ENCODE results near the gene ARSH. TPM values are rescaled to one million over a fixed set of nuclear protein-coding genes. Genes with fewer than 3 reads are reported as not detected.

Gene ARSH
- total RNA-seq, 1 experiment from 2014 or later, result not detected

DNA sequence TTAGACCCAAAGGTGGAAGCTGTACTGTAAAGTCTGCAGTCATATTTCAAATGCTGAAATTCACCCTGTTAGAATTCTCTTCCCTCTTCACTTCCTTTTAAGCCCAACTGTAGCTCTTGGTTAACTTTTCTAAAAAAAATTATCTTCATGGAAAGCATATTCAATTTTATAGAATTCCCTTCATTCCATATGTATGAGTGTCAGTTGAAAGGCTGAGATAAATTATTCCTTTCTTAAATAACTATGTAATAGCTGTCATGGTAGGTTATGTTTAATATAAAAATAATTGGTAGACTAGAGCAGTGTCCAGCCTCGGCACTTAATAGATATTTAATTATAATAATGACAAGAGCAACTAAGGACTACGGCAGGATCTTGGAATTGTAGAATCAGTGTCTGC lies 16.8 kb upstream of the ARSH start:
- no peaks in the 10 kb centered on the region for H3K36me3 Mint-ChIP-seq (ENCODE audit: insufficient read depth, unreplicated experiment)
- no peak for DNase-seq
- no peaks in the 10 kb centered on the region for H3K4me1 Mint-ChIP-seq (ENCODE audit: low read depth, unreplicated experiment)
- TF ChIP-seq, protein P1, sequence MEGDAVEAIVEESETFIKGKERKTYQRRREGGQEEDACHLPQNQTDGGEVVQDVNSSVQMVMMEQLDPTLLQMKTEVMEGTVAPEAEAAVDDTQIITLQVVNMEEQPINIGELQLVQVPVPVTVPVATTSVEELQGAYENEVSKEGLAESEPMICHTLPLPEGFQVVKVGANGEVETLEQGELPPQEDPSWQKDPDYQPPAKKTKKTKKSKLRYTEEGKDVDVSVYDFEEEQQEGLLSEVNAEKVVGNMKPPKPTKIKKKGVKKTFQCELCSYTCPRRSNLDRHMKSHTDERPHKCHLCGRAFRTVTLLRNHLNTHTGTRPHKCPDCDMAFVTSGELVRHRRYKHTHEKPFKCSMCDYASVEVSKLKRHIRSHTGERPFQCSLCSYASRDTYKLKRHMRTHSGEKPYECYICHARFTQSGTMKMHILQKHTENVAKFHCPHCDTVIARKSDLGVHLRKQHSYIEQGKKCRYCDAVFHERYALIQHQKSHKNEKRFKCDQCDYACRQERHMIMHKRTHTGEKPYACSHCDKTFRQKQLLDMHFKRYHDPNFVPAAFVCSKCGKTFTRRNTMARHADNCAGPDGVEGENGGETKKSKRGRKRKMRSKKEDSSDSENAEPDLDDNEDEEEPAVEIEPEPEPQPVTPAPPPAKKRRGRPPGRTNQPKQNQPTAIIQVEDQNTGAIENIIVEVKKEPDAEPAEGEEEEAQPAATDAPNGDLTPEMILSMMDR (IDR thresholded peaks at IDR 0.05; ENCODE audit: unreplicated experiment), result no peak
- no TSS peak for BruUV-seq (replicated peaks)
- intact Hi-C loops (cut with micrococcal nuclease; ENCODE audit: unreplicated experiment), result no loop called here
- H3K27ac Mint-ChIP-seq (ENCODE audit: unreplicated experiment), result no peak overlapping the region
- no peaks in the 10 kb centered on the region for H3K9me3 Mint-ChIP-seq (ENCODE audit: low read depth, unreplicated experiment)
- H3K4me3 Mint-ChIP-seq (ENCODE audit: low read depth, unreplicated experiment), result no peak overlapping the region
- CTCF ChIA-PET, result interaction anchor here (0.7 kb wide), 1 partner anchor 212 kb away, joined by 3 read pairs; no protein-coding TSS in a partner anchor
- no peaks in the 10 kb centered on the region for H3K27me3 Mint-ChIP-seq (ENCODE audit: unreplicated experiment)

DNA sequence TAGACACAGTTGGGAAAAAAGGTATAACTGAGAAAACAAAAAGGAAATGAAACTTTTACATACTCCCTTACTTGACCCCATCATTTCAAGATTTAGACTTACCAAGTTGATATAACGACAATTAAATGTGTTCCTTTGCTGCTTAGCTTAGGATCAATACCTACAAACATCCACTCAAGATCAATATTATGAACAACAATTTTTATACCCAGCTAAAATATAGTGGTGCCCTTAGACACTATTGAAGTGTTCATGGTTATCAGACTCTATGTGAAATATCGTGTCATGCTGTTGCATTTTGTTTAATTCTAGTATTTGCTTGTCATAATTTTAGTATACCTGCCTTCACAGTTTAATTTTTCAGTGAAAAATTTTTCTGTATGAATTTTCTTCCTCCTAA lies 4.2 kb downstream of the ARSH start:
- no TSS peak for BruUV-seq (replicated peaks)
- Mint-ChIP-seq H3K36me3 (ENCODE audit: insufficient read depth, unreplicated experiment) (peaks cover 4% of the 10 kb centered on the region), H3K9me3 (ENCODE audit: low read depth, unreplicated experiment) (peaks cover 4% of the 10 kb centered on the region), H3K4me3 (ENCODE audit: low read depth, unreplicated experiment) (no peak overlapping the region), H3K27ac (ENCODE audit: unreplicated experiment) (no peak overlapping the region), H3K4me1 (ENCODE audit: low read depth, unreplicated experiment) (no peaks in the 10 kb centered on the region), H3K27me3 (ENCODE audit: unreplicated experiment) (no peaks in the 10 kb centered on the region)
- DNase-seq, result no peak
- TF ChIP-seq, protein P1 (IDR thresholded peaks at IDR 0.05; ENCODE audit: unreplicated experiment), result no peak
- CTCF ChIA-PET, result no interaction called here
- intact Hi-C loops (cut with micrococcal nuclease; ENCODE audit: unreplicated experiment), result no loop called here

DNA sequence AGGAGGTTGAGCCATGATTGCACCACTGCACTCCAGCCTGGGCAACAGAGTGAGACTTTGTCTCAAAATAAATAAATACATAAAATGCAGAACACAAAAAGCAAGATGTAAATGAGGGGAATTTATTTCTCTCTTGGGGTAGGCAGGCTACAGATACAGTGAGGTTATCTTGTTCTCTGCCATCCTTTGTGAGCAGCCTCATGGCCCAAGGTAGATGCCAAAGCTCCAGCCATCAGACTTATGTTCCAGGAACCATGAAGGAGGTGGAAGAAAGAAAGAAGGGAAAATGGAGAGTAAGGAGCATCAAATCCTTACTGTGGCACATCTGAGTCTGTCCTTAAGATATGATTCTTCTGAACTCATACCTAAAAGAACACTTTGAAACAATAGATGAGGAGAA lies 11.1 kb downstream of the ARSH start:
- Mint-ChIP-seq H3K36me3 (ENCODE audit: insufficient read depth, unreplicated experiment) (peaks cover 3% of the 10 kb centered on the region), H3K4me1 (ENCODE audit: low read depth, unreplicated experiment) (no peaks in the 10 kb centered on the region), H3K4me3 (ENCODE audit: low read depth, unreplicated experiment) (no peak overlapping the region), H3K27me3 (ENCODE audit: unreplicated experiment) (no peaks in the 10 kb centered on the region), H3K27ac (ENCODE audit: unreplicated experiment) (no peak overlapping the region), H3K9me3 (ENCODE audit: low read depth, unreplicated experiment) (peaks cover 2% of the 10 kb centered on the region)
- no peak for DNase-seq
- intact Hi-C loops (cut with micrococcal nuclease; ENCODE audit: unreplicated experiment), result no loop called here
- no TSS peak for BruUV-seq (replicated peaks)
- CTCF ChIA-PET, result no interaction called here
- TF ChIP-seq, protein P1 (IDR thresholded peaks at IDR 0.05; ENCODE audit: unreplicated experiment), result no peak

DNA sequence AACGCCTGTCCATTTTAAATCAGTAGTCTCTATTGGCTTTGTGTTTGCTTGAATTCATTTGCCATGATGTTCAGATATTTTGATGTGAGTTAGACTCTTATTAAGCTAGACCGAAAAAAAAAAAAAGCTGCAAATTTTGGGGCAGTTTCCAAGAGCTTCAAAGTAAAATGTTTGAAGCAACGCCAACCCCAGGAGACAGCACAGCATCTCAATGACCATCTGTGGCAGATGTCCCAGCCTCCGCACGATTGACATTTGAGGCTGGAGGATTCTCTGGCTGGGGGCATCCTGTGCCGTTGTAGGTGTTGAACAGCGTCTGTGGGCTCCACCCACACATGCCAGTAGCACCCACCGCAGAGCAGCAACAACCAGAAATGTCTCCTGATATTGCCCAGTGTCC lies 17.8 kb downstream of the ARSH start:
- no peaks in the 10 kb centered on the region for H3K9me3 Mint-ChIP-seq (ENCODE audit: low read depth, unreplicated experiment)
- no peak for DNase-seq
- TF ChIP-seq, protein P1 (IDR thresholded peaks at IDR 0.05; ENCODE audit: unreplicated experiment), result no peak
- H3K36me3 Mint-ChIP-seq (ENCODE audit: insufficient read depth, unreplicated experiment), result peaks cover 7% of the 10 kb centered on the region
- no peak overlapping the region for H3K27ac Mint-ChIP-seq (ENCODE audit: unreplicated experiment)
- no peak overlapping the region for H3K4me3 Mint-ChIP-seq (ENCODE audit: low read depth, unreplicated experiment)
- no peaks in the 10 kb centered on the region for H3K4me1 Mint-ChIP-seq (ENCODE audit: low read depth, unreplicated experiment)
- no peaks in the 10 kb centered on the region for H3K27me3 Mint-ChIP-seq (ENCODE audit: unreplicated experiment)
- intact Hi-C loops (cut with micrococcal nuclease; ENCODE audit: unreplicated experiment), result loop anchor here (10.0 kb wide), 1 partner anchor 59 kb away; a partner anchor contains a TSS
- CTCF ChIA-PET, result interaction anchor here (1.0 kb wide), 1 partner anchor 89 kb away, joined by 6 read pairs; no protein-coding TSS in a partner anchor
- no TSS peak for BruUV-seq (replicated peaks)

All from Calu3 (cell line).